Loucy (cell line): ENCODE data around the gene BCLAF1.

ENCODE experiments used
- H2AFZ ChIP-seq: fragments of 200-600 bp; sonication (generic); 2 replicates; pipeline ENCODE4 v1.6.0; 2016; ENCODE audit warnings: antibody characterized with exemption, mild to moderate bottlenecking, low read length, moderate library complexity
- H3F3A ChIP-seq: fragments of 200-600 bp; 2 replicates; pipeline ENCODE4 v1.6.0; 2016; ENCODE audit warnings: antibody characterized with exemption, low read depth, mild to moderate bottlenecking
- H3K27me3 ChIP-seq: fragments of 200-600 bp; sonication (generic); 2 replicates; pipeline ENCODE4 v1.6.1; 2014; ENCODE audit warnings: low read length, mild to moderate bottlenecking; ENCODE audit not compliant: insufficient read depth, poor library complexity, severe bottlenecking
- H3K36me3 ChIP-seq: fragments of 200-600 bp; sonication (generic); 2 replicates; pipeline ENCODE4 v1.6.1; 2016; ENCODE audit warnings: low read length; ENCODE audit not compliant: insufficient read depth
- H3K4me1 ChIP-seq: fragments of 200-600 bp; sonication (generic); 2 replicates; pipeline ENCODE4 v1.5.1; 2014; ENCODE audit warnings: low read length, mild to moderate bottlenecking; ENCODE audit not compliant: insufficient read depth, poor library complexity, severe bottlenecking
- H3K4me2 ChIP-seq: fragments of 200-600 bp; sonication (generic); 2 replicates; pipeline ENCODE4 v1.6.0; 2014; ENCODE audit warnings: antibody characterized with exemption, low read length, low read depth, mild to moderate bottlenecking; ENCODE audit not compliant: poor library complexity, severe bottlenecking
- H3K4me3 ChIP-seq: fragments of 200-600 bp; sonication (generic); 2 replicates; pipeline ENCODE4 v1.5.1; 2014; ENCODE audit warnings: low read length, mild to moderate bottlenecking, mixed read lengths; ENCODE audit not compliant: poor library complexity, severe bottlenecking
- H3K79me2 ChIP-seq: fragments of 200-600 bp; sonication (generic); 2 replicates; pipeline ENCODE4 v1.6.1; 2014; ENCODE audit warnings: low read length; ENCODE audit not compliant: insufficient read depth
- H3K9ac ChIP-seq: fragments of 200-600 bp; sonication (generic); 2 replicates; pipeline ENCODE4 v1.6.0; 2014; ENCODE audit warnings: mild to moderate bottlenecking, low read depth, low read length, moderate library complexity; ENCODE audit not compliant: poor library complexity, severe bottlenecking
- H3K9me2 ChIP-seq: fragments of 200-600 bp; sonication (generic); replicated peaks from 2 replicates; pipeline ENCODE4 v1.6.1; 2016; ENCODE audit warnings: low read depth, low read length, mixed read lengths
- H3K9me3 ChIP-seq: fragments of 200-600 bp; sonication (generic); 2 replicates; pipeline ENCODE4 v1.6.1; 2014; ENCODE audit warnings: mild to moderate bottlenecking, antibody characterized with exemption, low read length, low read depth; ENCODE audit not compliant: insufficient read depth
- H4K20me1 ChIP-seq: fragments of 200-600 bp; sonication (generic); 2 replicates; pipeline ENCODE4 v1.6.0; 2014; ENCODE audit warnings: antibody characterized with exemption, low read length, mild to moderate bottlenecking; ENCODE audit not compliant: insufficient read depth, poor library complexity, severe bottlenecking
- CTCF ChIP-seq: fragments of 200-600 bp; sonication (generic); conservative IDR thresholded peaks from 2 replicates; pipeline ENCODE4 v1.5.1; 2014; ENCODE audit warnings: mild to moderate bottlenecking, antibody characterized with exemption, low read length
- EZH2phosphoT487 ChIP-seq: fragments of 200-600 bp; IDR thresholded peaks from 2 replicates; pipeline ENCODE4 v1.6.1; 2018; ENCODE audit warnings: antibody characterized with exemption, mild to moderate bottlenecking, moderate library complexity, borderline replicate concordance

The BCLAF1 gene

GRCh38 chr6:136252441-136252840 lies 37.2 kb downstream of the BCLAF1 start:
- Histone ChIP-seq H3K4me2 (no peak overlapping the region), H3K9me2 (no peaks in the 10 kb centered on the region), H3F3A (peaks cover 6% of the 10 kb centered on the region)

GRCh38 chr6:136251394-136251793 lies 38.3 kb downstream of the BCLAF1 start:
- no peaks in the 10 kb centered on the region for H3K9me3 ChIP-seq

More at GRCh38 chr6:136252441-136252840, 37.2 kb downstream of the BCLAF1 start:
- peaks cover 24% of the 10 kb centered on the region for H3K79me2 ChIP-seq
- no peak overlapping the region for H3K4me3 ChIP-seq
- peaks cover 9% of the 10 kb centered on the region for H3K36me3 ChIP-seq
- H4K20me1 ChIP-seq = peaks cover under 1% of the 10 kb centered on the region
- TF ChIP-seq EZH2phosphoT487 = no peak
- no peak for TF ChIP-seq CTCF
- no peak overlapping the region for H3K9ac ChIP-seq
- no peaks in the 10 kb centered on the region for H3K27me3 ChIP-seq
- no peak overlapping the region for H2AFZ ChIP-seq
- no peaks in the 10 kb centered on the region for H3K9me3 ChIP-seq
- H3K4me1 ChIP-seq = peaks cover 13% of the 10 kb centered on the region

GRCh38 chr6:136250686-136251008 lies 39.0 kb downstream of the BCLAF1 start:
- H3K4me3 ChIP-seq = peak overlapping the region; percentile 92
- no peaks in the 10 kb centered on the region for H4K20me1 ChIP-seq
- peak overlapping the region; percentile 89 for H2AFZ ChIP-seq

More at GRCh38 chr6:136251394-136251793, 38.3 kb downstream of the BCLAF1 start:
- Histone ChIP-seq H3K4me3 (peak overlapping the region; percentile 92), H3K4me2 (peak overlapping the region; percentile 86), H3K79me2 (peaks cover 34% of the 10 kb centered on the region), H3K27me3 (no peaks in the 10 kb centered on the region), H3K9ac (no peak overlapping the region), H2AFZ (no peak overlapping the region), H3F3A (peaks cover 6% of the 10 kb centered on the region), H3K36me3 (no peaks in the 10 kb centered on the region; the same call in 1 of the 2 replicates), H4K20me1 (no peaks in the 10 kb centered on the region), H3K4me1 (peaks cover 15% of the 10 kb centered on the region), H3K9me2 (no peaks in the 10 kb centered on the region)
- TF ChIP-seq EZH2phosphoT487 (no peak), CTCF (no peak)

More at GRCh38 chr6:136250686-136251008, 39.0 kb downstream of the BCLAF1 start:
- Histone ChIP-seq H3K9me3 (no peaks in the 10 kb centered on the region), H3K4me1 (peaks cover 15% of the 10 kb centered on the region), H3K9ac (peak overlapping the region; percentile 75), H3K9me2 (no peaks in the 10 kb centered on the region), H3K36me3 (no peaks in the 10 kb centered on the region; the same call in 1 of the 2 replicates), H3K4me2 (peak overlapping the region; percentile 86), H3K79me2 (peaks cover 34% of the 10 kb centered on the region), H3K27me3 (no peaks in the 10 kb centered on the region), H3F3A (peaks cover 6% of the 10 kb centered on the region)
- TF ChIP-seq EZH2phosphoT487 = no peak
- TF ChIP-seq CTCF = no peak
